ENCODE data around the gene SERPINA5.

- TF ChIP-seq CTCF (IDR thresholded peaks at IDR 0.05 in 8 of 11, conservative IDR thresholded peaks at IDR 0.05 in 3 of 11) (no peak), POLR2A (IDR thresholded peaks at IDR 0.05) (no peak), POLR2AphosphoS5 (IDR thresholded peaks at IDR 0.05) (no peak)
These were observed 10.6 kb downstream of the SERPINA5 start for GRCh38 chr14:94591871-94592270.
